ENCODE results near the gene STK31.
"Not testable (repeated sequence)": the region's sequence is repeated elsewhere in the genome, so short reads cannot be mapped to it uniquely, and the experiment has no call there.

STK31 gene

GRCh38 chr7:23712368-23713284 lies 2.6 kb downstream of the STK31 start:
- DNase-seq (ENCODE audit: low read depth in 2 of 2), result no peak

DNA sequence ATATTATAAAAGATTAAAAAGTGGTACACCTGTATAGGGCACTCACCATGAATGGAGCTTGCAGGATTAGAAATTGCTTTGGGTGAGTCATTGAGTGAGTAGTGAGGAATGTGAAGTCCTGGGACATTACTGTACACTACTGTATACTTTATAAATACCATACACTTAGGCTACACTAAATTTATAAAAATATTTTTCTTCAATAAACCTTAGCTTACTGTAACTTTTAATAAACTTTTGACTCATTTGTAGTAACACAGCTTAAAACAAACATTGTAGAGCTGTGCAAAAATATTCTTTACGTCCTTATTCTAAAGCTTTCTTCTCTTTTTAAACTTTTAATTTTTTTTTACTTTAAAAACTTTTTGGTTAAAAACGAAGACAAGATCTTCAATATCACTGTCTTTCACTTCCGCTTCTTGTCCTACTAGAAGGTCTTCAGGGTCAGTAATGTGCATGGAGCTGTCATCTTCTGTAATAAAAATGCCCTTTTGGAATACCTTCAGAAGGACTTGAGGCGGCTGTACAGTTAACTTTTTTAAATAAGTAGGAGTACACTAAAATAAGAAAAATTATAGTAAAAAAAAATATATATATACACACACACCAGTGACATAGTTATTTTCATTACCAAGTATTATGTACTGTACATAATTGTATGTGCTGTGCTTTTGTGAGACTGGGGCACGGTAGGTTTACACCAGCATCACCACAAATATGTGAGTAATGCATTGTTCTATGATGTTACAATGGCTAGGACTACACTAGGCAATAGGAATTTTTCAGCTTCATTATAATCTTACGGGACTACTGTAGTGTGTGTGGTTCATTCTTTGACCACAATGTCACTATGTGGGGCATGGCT lies 3.5 kb downstream of the STK31 start:
- DNase-seq (ENCODE audit: low read depth in 2 of 2), result no peak

- DNase-seq (ENCODE audit: low read depth in 2 of 2), result no peak
Measured at GRCh38 chr7:23714150-23714464, 4.1 kb downstream of the STK31 start.

DNA sequence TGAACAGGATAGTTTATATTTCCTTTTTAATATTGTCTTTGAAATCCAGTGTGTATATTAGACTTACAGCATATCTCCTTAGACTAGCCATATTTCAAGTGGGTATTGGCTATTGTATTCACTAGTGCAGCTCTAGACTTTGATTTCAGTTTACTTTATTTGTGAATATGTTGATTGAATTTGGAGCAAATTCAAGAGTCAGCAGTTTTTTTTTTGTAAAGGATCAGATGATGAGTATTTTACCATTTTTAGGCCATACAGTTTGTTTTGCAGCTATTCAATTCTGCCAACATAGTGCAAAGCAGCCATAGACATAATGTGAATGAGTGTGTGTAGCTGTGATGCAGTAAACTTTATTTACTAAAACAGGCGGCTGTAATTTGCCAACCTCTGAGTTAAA lies 4.6 kb downstream of the STK31 start:
- no peak for DNase-seq (ENCODE audit: low read depth in 2 of 2)

GRCh38 chr7:23715099-23715498 lies 5.1 kb downstream of the STK31 start:
- no peak for DNase-seq (ENCODE audit: low read depth in 2 of 2)

GRCh38 chr7:23717788-23718187 lies 7.8 kb downstream of the STK31 start:
- DNase-seq (ENCODE audit: low read depth in 2 of 2), result no peak

- DNase-seq (ENCODE audit: low read depth in 2 of 2), result no peak
Measured at GRCh38 chr7:23721456-23721855, 11.4 kb downstream of the STK31 start.

GRCh38 chr7:23722587-23723216 lies 12.7 kb downstream of the STK31 start:
- DNase-seq (ENCODE audit: low read depth in 2 of 2), result not testable (repeated sequence)

- DNase-seq (ENCODE audit: low read depth in 2 of 2), result not testable (repeated sequence)
Measured at GRCh38 chr7:23724113-23724512, 14.1 kb downstream of the STK31 start.

GRCh38 chr7:23742051-23742450 lies 32.0 kb downstream of the STK31 start:
- no peak for DNase-seq (ENCODE audit: low read depth in 2 of 2)

- no peak for DNase-seq (ENCODE audit: low read depth in 2 of 2)
Measured at GRCh38 chr7:23743226-23743625, 33.2 kb downstream of the STK31 start.

- no peak for DNase-seq (ENCODE audit: low read depth in 2 of 2)
Measured at GRCh38 chr7:23746629-23747028, 36.6 kb downstream of the STK31 start.

DNA sequence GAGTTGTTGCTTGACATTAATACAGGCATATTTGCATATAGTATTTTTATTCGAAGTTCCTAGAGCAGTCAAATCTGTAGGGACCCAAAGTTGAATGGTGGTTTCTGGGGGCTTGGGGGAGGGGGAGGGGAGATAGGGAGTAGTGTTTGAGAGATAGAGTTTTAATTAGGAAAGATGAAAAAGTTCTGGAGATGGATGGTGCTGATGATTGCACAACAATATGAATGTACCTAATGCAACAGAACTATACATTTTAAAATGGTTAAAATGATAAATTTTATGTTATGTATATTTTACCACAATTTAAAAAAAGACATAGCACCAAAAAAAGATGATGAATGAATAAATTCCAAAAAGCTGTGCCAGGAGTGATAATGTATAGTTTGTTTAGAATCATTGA lies 41.8 kb downstream of the STK31 start:
- DNase-seq (ENCODE audit: low read depth in 2 of 2), result no peak

DNA sequence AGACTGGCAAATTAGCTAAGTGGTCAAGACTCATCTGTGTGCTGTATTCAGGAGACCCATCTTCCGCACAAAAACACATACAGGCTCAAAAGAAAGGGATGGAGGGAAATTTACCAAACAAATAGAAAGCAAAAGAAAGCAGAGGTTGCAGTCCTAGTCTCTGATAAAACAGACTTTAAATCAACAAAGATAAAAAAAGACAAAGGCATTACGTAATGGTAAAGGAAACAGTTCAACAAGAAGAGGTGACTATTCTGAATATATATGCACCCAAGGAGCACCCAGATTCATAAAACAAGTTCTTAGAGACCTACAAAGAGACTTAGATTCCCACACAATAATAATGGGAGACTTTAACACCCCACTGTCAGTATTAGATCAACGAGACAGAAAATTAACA lies 48.8 kb downstream of the STK31 start:
- not testable (repeated sequence) for DNase-seq (ENCODE audit: low read depth in 2 of 2)

DNA sequence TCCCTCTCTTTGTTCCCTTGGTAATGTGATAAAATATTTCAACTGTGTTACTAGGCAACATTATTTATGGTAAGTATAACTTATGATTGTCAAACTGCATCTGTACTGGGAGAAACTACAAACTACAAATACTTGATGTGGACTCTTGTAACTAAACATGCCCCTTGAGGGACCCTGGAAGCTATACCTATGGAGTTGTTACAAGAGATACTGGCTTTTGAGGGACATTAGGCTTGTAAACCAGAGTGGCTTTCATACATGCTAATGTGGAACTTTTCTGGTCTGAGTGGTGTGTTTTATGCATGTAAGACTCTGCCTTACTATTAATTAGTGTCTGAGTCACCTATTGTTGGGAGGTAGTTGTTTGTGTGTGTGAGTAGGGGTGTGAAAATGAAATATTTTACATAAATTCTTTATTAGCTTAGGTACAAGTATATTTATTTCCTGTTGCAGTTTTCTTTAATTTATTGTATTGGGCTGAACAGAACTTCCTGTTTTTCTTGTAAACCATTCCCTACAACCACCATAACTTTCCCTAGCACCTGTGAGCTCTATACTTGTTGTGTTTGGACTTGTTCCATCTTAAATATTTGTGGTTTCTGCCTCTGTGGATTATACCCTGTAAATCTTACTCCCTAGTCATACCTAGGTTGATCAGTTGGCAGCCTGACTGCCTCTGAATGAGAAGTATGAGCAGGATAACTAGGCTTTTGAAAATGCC lies 49.8 kb downstream of the STK31 start:
- no peak for DNase-seq (ENCODE audit: low read depth in 2 of 2)

- no peak for DNase-seq (ENCODE audit: low read depth in 2 of 2)
Measured at GRCh38 chr7:23765943-23766342, 55.9 kb downstream of the STK31 start.

DNA sequence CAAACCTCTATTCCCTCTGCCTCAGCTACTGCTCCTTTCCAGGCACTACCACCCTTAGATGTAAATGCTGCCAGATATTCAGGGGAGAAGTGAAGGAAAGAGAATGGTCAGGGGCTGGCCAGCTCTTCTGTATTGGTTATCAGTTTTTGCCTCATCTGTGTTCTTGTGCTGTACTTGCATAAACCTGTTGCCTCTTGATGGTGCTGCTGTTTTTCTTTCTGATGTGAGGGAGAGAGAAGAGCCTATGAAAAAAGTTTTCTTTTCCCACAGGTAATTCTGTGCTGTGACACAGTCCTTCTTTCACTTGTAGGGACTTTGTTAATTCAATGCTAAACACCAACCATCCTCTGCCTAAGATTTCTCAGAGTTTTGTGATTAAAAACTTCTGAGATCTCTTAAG lies 57.5 kb downstream of the STK31 start:
- DNase-seq (ENCODE audit: low read depth in 2 of 2), result no peak

DNA sequence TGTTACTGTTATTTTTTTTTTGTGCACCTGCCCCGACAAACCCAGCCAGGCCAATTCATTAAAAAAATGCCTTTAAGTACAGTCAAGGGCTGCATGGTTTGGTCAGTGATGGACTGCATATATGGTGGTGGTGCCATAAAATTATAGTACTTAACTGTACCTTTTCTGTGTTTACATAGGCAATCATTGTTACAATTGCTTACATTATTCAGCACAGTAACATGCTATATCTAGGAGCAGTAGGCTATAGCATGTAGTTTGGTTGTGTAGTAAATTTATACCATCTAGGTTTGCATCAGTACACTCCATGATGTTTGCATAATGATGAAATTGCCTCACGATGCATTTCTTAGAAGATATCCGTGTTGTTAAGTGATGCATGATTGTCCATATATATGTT lies 58.0 kb downstream of the STK31 start:
- no peak for DNase-seq (ENCODE audit: low read depth in 2 of 2)

DNA sequence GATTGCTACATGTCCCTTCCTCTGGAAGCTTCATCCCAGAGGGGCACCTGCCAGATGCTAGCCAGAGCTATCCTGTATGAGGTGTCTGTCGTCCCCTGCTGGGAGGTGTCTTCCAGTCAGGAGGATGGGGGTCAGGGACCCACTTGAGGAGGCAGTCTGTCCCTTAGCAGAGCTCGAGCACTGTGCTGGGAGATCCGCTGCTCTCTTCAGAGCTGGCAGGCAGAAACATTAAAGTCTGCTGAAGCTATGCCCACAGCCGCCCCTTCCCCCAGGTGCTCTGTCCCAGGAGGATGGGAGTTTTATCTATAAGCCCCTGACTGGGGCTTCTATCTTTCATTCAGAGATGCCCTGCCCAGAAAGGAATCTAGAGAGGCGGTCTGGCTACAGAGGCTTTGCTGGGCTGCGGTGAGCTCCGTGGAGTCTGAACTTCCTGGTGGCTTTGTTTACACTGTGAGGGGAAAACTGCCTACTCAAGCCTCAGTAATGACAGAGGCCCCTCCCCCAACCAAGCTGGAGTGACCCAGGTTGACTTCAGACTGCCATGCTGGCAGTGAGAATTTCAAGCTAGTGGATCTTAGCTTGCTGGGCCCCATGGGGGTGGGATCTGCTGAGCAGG lies 69.3 kb downstream of the STK31 start:
- not testable (repeated sequence) for DNase-seq (ENCODE audit: low read depth in 2 of 2)

- no peak for DNase-seq (ENCODE audit: low read depth in 2 of 2)
Measured at GRCh38 chr7:23783115-23783514, 73.1 kb downstream of the STK31 start.

GRCh38 chr7:23787272-23787671 lies 77.3 kb downstream of the STK31 start:
- no peak for DNase-seq (ENCODE audit: low read depth in 2 of 2)
